Thymus (tissue), 11 donors: ENCODE results near the gene NMNAT1. TPM values are rescaled to one million over a fixed set of nuclear protein-coding genes. Genes with fewer than 3 reads are reported as not detected.
A peak's percentile ranks its signal among the peaks of the same experiment; 100 is the strongest.
"Not testable (repeated sequence)": the region's sequence is repeated elsewhere in the genome, so short reads cannot be mapped to it uniquely, and the experiment has no call there.

Experiments used
- DNase-seq, 9 donors: peaks; one replicate each; pipeline ENCODE4 v3.0.0-alpha.2; 2013; ENCODE audit warnings: low spot score in 9 of 9, low read depth in 6 of 9, missing footprints in 1 of 9
- H3K27ac ChIP-seq, 2 donors: one replicate each; pipeline ENCODE4 v1.5.1; 2013; ENCODE audit warnings: control low read depth in 1 of 2, low read depth in 1 of 2, low read length in 1 of 2, mild to moderate bottlenecking in 1 of 2, moderate library complexity in 1 of 2
- H3K27me3 ChIP-seq, 2 donors: one replicate each; pipeline ENCODE4 v1.5.1; 2013; ENCODE audit warnings: low read length in 1 of 2; ENCODE audit not compliant: control insufficient read depth in 2 of 2, insufficient read depth in 1 of 2
- H3K36me3 ChIP-seq, 2 donors: one replicate each; pipeline ENCODE4 v1.5.1; 2013; ENCODE audit warnings: low read length in 1 of 2, mild to moderate bottlenecking in 1 of 2, moderate library complexity in 1 of 2; ENCODE audit not compliant: control insufficient read depth in 2 of 2, insufficient read depth in 2 of 2
- H3K4me1 ChIP-seq, 2 donors: one replicate each; pipeline ENCODE4 v1.5.1; 2013; ENCODE audit warnings: low read length in 2 of 2; ENCODE audit not compliant: control insufficient read depth in 2 of 2, insufficient read depth in 2 of 2
- H3K4me3 ChIP-seq, 2 donors: one replicate each; pipeline ENCODE4 v1.5.1; 2013; ENCODE audit warnings: low read length in 2 of 2, control low read depth in 1 of 2, mild to moderate bottlenecking in 1 of 2
- H3K9me3 ChIP-seq, 2 donors: one replicate each; pipeline ENCODE4 v1.5.1; 2013; ENCODE audit warnings: low read length in 1 of 2, mild to moderate bottlenecking in 1 of 2; ENCODE audit not compliant: control insufficient read depth in 2 of 2, insufficient read depth in 1 of 2
- WGBS: extraction: QIAGEN DNeasy Blood & Tissue Kit; methylation state at CpG from one replicate; pipeline ENCODE4 v1.1.7; 2013; 5-methylcytosine and 5-hydroxymethylcytosine counted together
- polyA plus RNA-seq: library from polyadenylated mRNA; stranded (reverse); fragments of 200-250 nt; gene quantifications from one replicate; pipeline ENCODE4 v1.2.3, GENCODE V29; 2013
- total RNA-seq: library from RNA; stranded (reverse); fragments of 120-200 nt; gene quantifications from one replicate; pipeline ENCODE4 v1.2.4, GENCODE V29; 2013
- donor health status: healthy.

The NMNAT1 gene
- total and polyA plus RNA-seq, 2 donors: 7.0 to 9.3 TPM

- peaks cover 0 to 1% of the 10 kb centered on the region in 2 donors for H3K4me1 ChIP-seq
- H3K36me3 ChIP-seq: no peaks in the 10 kb centered on the region
- H3K27me3 ChIP-seq: no peaks in the 10 kb centered on the region
- no peaks in the 10 kb centered on the region for H3K9me3 ChIP-seq
- no peak for DNase-seq
- no peak overlapping the region for H3K27ac ChIP-seq
- H3K4me3 ChIP-seq: no peak overlapping the region
- over 99% methylated on average over 2 of the region's 2 CpGs for WGBS
Measured at GRCh38 chr1:9916452-9916851, 26.8 kb upstream of the NMNAT1 start.

GRCh38 chr1:9917495-9917894, 25.8 kb upstream of the NMNAT1 start:
- H3K36me3 ChIP-seq, H3K27me3 ChIP-seq, H3K9me3 ChIP-seq, H3K4me1 ChIP-seq, H3K27ac ChIP-seq, DNase-seq, H3K4me3 ChIP-seq: not testable (repeated sequence)
- WGBS: 93% methylated on average over 3 of the region's 3 CpGs

GRCh38 chr1:9917901-9918300, 25.4 kb upstream of the NMNAT1 start:
- no peaks in the 10 kb centered on the region for H3K4me1 ChIP-seq
- DNase-seq: no peak
- no peaks in the 10 kb centered on the region for H3K27me3 ChIP-seq
- H3K9me3 ChIP-seq: no peaks in the 10 kb centered on the region
- H3K4me3 ChIP-seq: no peak overlapping the region
- H3K36me3 ChIP-seq: no peaks in the 10 kb centered on the region
- no peak overlapping the region for H3K27ac ChIP-seq
- WGBS: 94% methylated on average over 1 of the region's 1 CpG

GRCh38 chr1:9920606-9921005, 22.7 kb upstream of the NMNAT1 start:
- Histone ChIP-seq H3K27ac (no peak overlapping the region), H3K9me3 (no peaks in the 10 kb centered on the region), H3K4me3 (no peak overlapping the region), H3K4me1 (no peaks in the 10 kb centered on the region), H3K36me3 (no peaks in the 10 kb centered on the region), H3K27me3 (no peaks in the 10 kb centered on the region)
- WGBS: 97% methylated on average over 5 of the region's 5 CpGs
- no peak for DNase-seq

GRCh38 chr1:9922342-9922741, 20.9 kb upstream of the NMNAT1 start:
- Histone ChIP-seq H3K36me3 (no peaks in the 10 kb centered on the region), H3K27me3 (no peaks in the 10 kb centered on the region), H3K4me1 (no peaks in the 10 kb centered on the region), H3K9me3 (no peaks in the 10 kb centered on the region), H3K27ac (no peak overlapping the region), H3K4me3 (no peak overlapping the region)
- DNase-seq: no peak
- WGBS: 97% methylated on average over 5 of the region's 5 CpGs

GRCh38 chr1:9927259-9927658, 16.0 kb upstream of the NMNAT1 start:
- WGBS: 89% methylated on average over 5 of the region's 5 CpGs
- no peak overlapping the region for H3K27ac ChIP-seq
- peaks cover 20 to 30% of the 10 kb centered on the region in 2 donors for H3K36me3 ChIP-seq
- H3K4me3 ChIP-seq: no peak overlapping the region
- no peaks in the 10 kb centered on the region for H3K4me1 ChIP-seq
- H3K9me3 ChIP-seq: no peaks in the 10 kb centered on the region
- no peak for DNase-seq
- no peaks in the 10 kb centered on the region for H3K27me3 ChIP-seq

GRCh38 chr1:9929431-9930385, 13.6 kb upstream of the NMNAT1 start:
- Histone ChIP-seq H3K36me3 (peaks cover 23 to 44% of the 10 kb centered on the region in 2 donors), H3K27me3 (no peaks in the 10 kb centered on the region), H3K4me1 (no peaks in the 10 kb centered on the region), H3K9me3 (no peaks in the 10 kb centered on the region), H3K27ac (no peak overlapping the region), H3K4me3 (no peak overlapping the region)
- 93% methylated on average over 15 of the region's 15 CpGs for WGBS
- DNase-seq: no peak

GRCh38 chr1:9942399-9942938, 806 bp upstream of the NMNAT1 start:
- 1% methylated on average over 14 of the region's 14 CpGs for WGBS
- Histone ChIP-seq H3K4me3 (peak overlapping the region; percentile 71 to 77), H3K36me3 (peaks cover 7% of the 10 kb centered on the region in 2 donors), H3K27ac (peak overlapping the region; percentile 67 to 79), H3K9me3 (no peaks in the 10 kb centered on the region), H3K4me1 (peaks cover 2 to 5% of the 10 kb centered on the region in 2 donors), H3K27me3 (no peaks in the 10 kb centered on the region)
- DNase-seq: peak; percentile 27 to 81 (median 45)

GRCh38 chr1:9946315-9946714, 3.0 kb downstream of the NMNAT1 start:
- Histone ChIP-seq H3K9me3 (no peaks in the 10 kb centered on the region), H3K4me1 (peaks cover 5 to 7% of the 10 kb centered on the region in 2 donors), H3K27me3 (no peaks in the 10 kb centered on the region), H3K27ac (no peak overlapping the region), H3K36me3 (peaks cover 0 to 4% of the 10 kb centered on the region in 2 donors), H3K4me3 (no peak overlapping the region)
- DNase-seq: no peak
- WGBS: 98% methylated on average over 2 of the region's 2 CpGs
